GM18951 (cell line): ENCODE measurements around the gene GTF2I.

ENCODE experiments used
- POLR2A ChIP-seq: IDR thresholded peaks from 4 replicates; pipeline ENCODE4 v1.6.1; 2011; ENCODE audit warnings: mild to moderate bottlenecking; ENCODE audit not compliant: insufficient read length, insufficient read depth; ENCODE audit errors: extremely low read depth
- in situ Hi-C: fragments of 300-500 bp; cut with MboI; formaldehyde crosslinking; loops from one replicate; pipeline ENCODE4 v1.12.0; 2022; ENCODE audit warnings: low sequenced_read_pairs, mixed read lengths, inconsistent platforms; ENCODE audit not compliant: unreplicated experiment

The GTF2I gene

GRCh38 chr7:74657692-74658177 lies at the start of gene GTF2I:
Gene GTF2I, plus strand, starts transcription at chr7:74657718. Its CDS starts 31,411 bp downstream, at chr7:74689129.
- TF ChIP-seq POLR2A = no peak
- in situ Hi-C loops = no loop called here

GRCh38 chr7:74612015-74612829 lies 45.3 kb upstream of the GTF2I start:
- in situ Hi-C loops = no loop called here

GRCh38 chr7:74615933-74616780 lies 41.4 kb upstream of the GTF2I start:
- no peak for TF ChIP-seq POLR2A
- in situ Hi-C loops = no loop called here

More at GRCh38 chr7:74612015-74612829, 45.3 kb upstream of the GTF2I start:
- no peak for TF ChIP-seq POLR2A

GRCh38 chr7:74617180-74617744 lies 40.3 kb upstream of the GTF2I start:
- TF ChIP-seq POLR2A = no peak
- in situ Hi-C loops = no loop called here

- no peak for TF ChIP-seq POLR2A
- in situ Hi-C loops = no loop called here
Observed at GRCh38 chr7:74619235-74619860, 38.2 kb upstream of the GTF2I start.

- no peak for TF ChIP-seq POLR2A
- in situ Hi-C loops = no loop called here
Observed at GRCh38 chr7:74622228-74622749, 35.2 kb upstream of the GTF2I start.

- in situ Hi-C loops = no loop called here
- TF ChIP-seq POLR2A = no peak
Observed at GRCh38 chr7:74623135-74623534, 34.4 kb upstream of the GTF2I start.

GRCh38 chr7:74625446-74625845 lies 32.1 kb upstream of the GTF2I start:
- no peak for TF ChIP-seq POLR2A
- in situ Hi-C loops = no loop called here

- TF ChIP-seq POLR2A = no peak
- in situ Hi-C loops = no loop called here
Observed at GRCh38 chr7:74627661-74628411, 29.7 kb upstream of the GTF2I start.

- TF ChIP-seq POLR2A = no peak
- in situ Hi-C loops = no loop called here
Observed at GRCh38 chr7:74632505-74632904, 25.0 kb upstream of the GTF2I start.

GRCh38 chr7:74633451-74633921 lies 24.0 kb upstream of the GTF2I start:
- TF ChIP-seq POLR2A = no peak
- in situ Hi-C loops = no loop called here

GRCh38 chr7:74637745-74638144 lies 19.8 kb upstream of the GTF2I start:
- in situ Hi-C loops = no loop called here
- no peak for TF ChIP-seq POLR2A
